Sigmoid colon (tissue), 7 donors: Measurements from ENCODE around the gene RFX3. TPM values are rescaled to one million over a fixed set of nuclear protein-coding genes. Genes with fewer than 3 reads are reported as not detected.

Experiments used
- DNase-seq: peaks from one replicate; pipeline ENCODE4 v3.0.0-alpha.2; 2019
- H3K27ac ChIP-seq, 4 donors: fragments of 200-600 bp; sonication (generic); one replicate each; pipeline ENCODE4 v1.5.1; 2016 to 2019; ENCODE audit warnings: mild to moderate bottlenecking in 1 of 4
- H3K27me3 ChIP-seq, 3 donors: fragments of 200-600 bp; sonication (generic); one replicate each; pipeline ENCODE4 v1.5.1; 2019; ENCODE audit warnings: mild to moderate bottlenecking in 1 of 3
- H3K36me3 ChIP-seq, 4 donors: fragments of 200-600 bp; sonication (generic); one replicate each; pipeline ENCODE4 v1.5.1; 2016 to 2019
- H3K4me1 ChIP-seq, 4 donors: fragments of 200-600 bp; sonication (generic); one replicate each; pipeline ENCODE4 v1.5.1; 2017 to 2019
- H3K4me3 ChIP-seq, 4 donors: fragments of 200-600 bp; sonication (generic); one replicate each; pipeline ENCODE4 v1.5.1; 2017 to 2019; ENCODE audit warnings: mild to moderate bottlenecking in 2 of 4, moderate library complexity in 1 of 4
- H3K9me3 ChIP-seq, 4 donors: fragments of 200-600 bp in 3 of 4; sonication (generic) in 3 of 4; one replicate each; pipeline versions ENCODE4 v1.5.1 to v1.6.1; 2013 to 2019
- EP300 ChIP-seq, 4 donors: sonication (generic); formaldehyde crosslinking; IDR thresholded peaks; one replicate each; pipeline ENCODE4 v1.6.1; 2017; ENCODE audit warnings: antibody characterized with exemption in 4 of 4
- POLR2A ChIP-seq, 2 donors: fragments of 450-650 bp; IDR thresholded peaks; one replicate each; pipeline ENCODE4 v1.6.1; 2016; ENCODE audit warnings: antibody characterized with exemption in 2 of 2, mild to moderate bottlenecking in 2 of 2, moderate library complexity in 2 of 2
- POLR2AphosphoS5 ChIP-seq, 4 donors: sonication (generic); formaldehyde crosslinking; IDR thresholded peaks; one replicate each; pipeline ENCODE4 v1.6.1; 2017; ENCODE audit warnings: antibody characterized with exemption in 4 of 4
- WGBS, 2 donors: extraction: QIAGEN DNeasy Blood & Tissue Kit; methylation state at CpG; one replicate each; pipeline ENCODE4 v1.1.7; 2013; 5-methylcytosine and 5-hydroxymethylcytosine counted together
- intact Hi-C: fragments of 100-400 bp; cut with DNase I; formaldehyde crosslinking; loops from one replicate; pipeline ENCODE4 v1.15.1; 2023
- polyA plus RNA-seq, 3 donors: library from polyadenylated mRNA; stranded (reverse); fragments of 200-250 nt; gene quantifications; one replicate each; pipeline ENCODE4 v1.2.3, GENCODE V29; 2013
- total RNA-seq, 4 donors: library from RNA; depleted of rRNA; stranded (reverse); fragments of >200 nt; gene quantifications; one replicate each; pipeline ENCODE4 v1.1.0, GENCODE V29; 2016
- TF ChIP-seq, protein P1 (sequence below), 4 experiments: fragments of 450-650 bp in 3 of 4; fragments of 200-600 bp in 1 of 4; IDR thresholded peaks; one replicate each; pipeline ENCODE4 v1.5.1; 2016 to 2019; ENCODE audit warnings: antibody characterized with exemption in 4 of 4, mild to moderate bottlenecking in 3 of 4, moderate library complexity in 2 of 4
- donor health status: healthy with polysubstance abuse.
- donor health status: Bipolar disorder and iron deficiency.
- donor health status: healthy.

Gene RFX3
- total and polyA plus RNA-seq, 7 donors: 0.69 to 15.0 (median 6.4) TPM

- Histone ChIP-seq H3K4me3 (no peak overlapping the region), H3K9me3 (no peaks in the 10 kb centered on the region), H3K27me3 (no peaks in the 10 kb centered on the region), H3K4me1 (no peaks in the 10 kb centered on the region), H3K36me3 (no peaks in the 10 kb centered on the region), H3K27ac (no peak overlapping the region)
- 33 to 72% methylated on average over 7 of the region's 7 CpGs for WGBS, 2 donors
- TF ChIP-seq POLR2AphosphoS5 (IDR thresholded peaks at IDR 0.05): no peak
- TF ChIP-seq, protein P1, sequence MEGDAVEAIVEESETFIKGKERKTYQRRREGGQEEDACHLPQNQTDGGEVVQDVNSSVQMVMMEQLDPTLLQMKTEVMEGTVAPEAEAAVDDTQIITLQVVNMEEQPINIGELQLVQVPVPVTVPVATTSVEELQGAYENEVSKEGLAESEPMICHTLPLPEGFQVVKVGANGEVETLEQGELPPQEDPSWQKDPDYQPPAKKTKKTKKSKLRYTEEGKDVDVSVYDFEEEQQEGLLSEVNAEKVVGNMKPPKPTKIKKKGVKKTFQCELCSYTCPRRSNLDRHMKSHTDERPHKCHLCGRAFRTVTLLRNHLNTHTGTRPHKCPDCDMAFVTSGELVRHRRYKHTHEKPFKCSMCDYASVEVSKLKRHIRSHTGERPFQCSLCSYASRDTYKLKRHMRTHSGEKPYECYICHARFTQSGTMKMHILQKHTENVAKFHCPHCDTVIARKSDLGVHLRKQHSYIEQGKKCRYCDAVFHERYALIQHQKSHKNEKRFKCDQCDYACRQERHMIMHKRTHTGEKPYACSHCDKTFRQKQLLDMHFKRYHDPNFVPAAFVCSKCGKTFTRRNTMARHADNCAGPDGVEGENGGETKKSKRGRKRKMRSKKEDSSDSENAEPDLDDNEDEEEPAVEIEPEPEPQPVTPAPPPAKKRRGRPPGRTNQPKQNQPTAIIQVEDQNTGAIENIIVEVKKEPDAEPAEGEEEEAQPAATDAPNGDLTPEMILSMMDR (IDR thresholded peaks at IDR 0.05): no peak
- TF ChIP-seq EP300 (IDR thresholded peaks at IDR 0.05): no peak
- TF ChIP-seq POLR2A (IDR thresholded peaks at IDR 0.05): no peak
- no peak for DNase-seq
- intact Hi-C loops: no loop called here
Measured at GRCh38 chr9:3401221-3401954, 124.4 kb downstream of the RFX3 start.

- WGBS, 2 donors: 52 to 81% methylated on average over 2 of the region's 2 CpGs
Measured at GRCh38 chr9:3398232-3398648, 127.6 kb downstream of the RFX3 start.

DNA sequence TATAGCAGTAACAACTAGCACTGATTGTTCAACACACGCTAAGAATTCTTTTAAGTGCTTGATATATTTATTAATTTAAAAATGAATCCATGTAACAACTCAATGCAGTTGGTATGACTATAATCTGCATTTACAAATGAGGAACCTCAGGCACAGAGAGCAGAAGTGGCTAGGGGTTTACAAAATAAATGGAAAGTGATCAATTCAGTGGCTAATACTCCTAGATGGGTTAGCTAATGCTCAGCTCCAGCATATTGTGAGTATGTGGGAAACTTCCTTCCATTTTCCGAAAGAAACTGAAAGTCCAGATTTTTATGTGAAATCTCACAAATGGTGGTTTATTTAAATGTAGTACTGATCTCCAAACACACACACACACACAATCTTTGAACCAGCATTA is 128.0 kb downstream of the RFX3 start:
- intact Hi-C loops: no loop called here
- Histone ChIP-seq H3K4me3 (no peak overlapping the region), H3K9me3 (no peaks in the 10 kb centered on the region), H3K36me3 (peaks cover 0 to 15% (median 2%) of the 10 kb centered on the region in 4 donors), H3K27ac (peak overlapping the region in 1 of 4 donors; percentile 2), H3K4me1 (no peaks in the 10 kb centered on the region), H3K27me3 (no peaks in the 10 kb centered on the region)
- WGBS, 2 donors: 72 to 90% methylated on average over 2 of the region's 2 CpGs
- no peak for DNase-seq
- TF ChIP-seq, protein P1 (IDR thresholded peaks at IDR 0.05): no peak
- TF ChIP-seq EP300 (IDR thresholded peaks at IDR 0.05) (no peak), POLR2A (IDR thresholded peaks at IDR 0.05) (no peak), POLR2AphosphoS5 (IDR thresholded peaks at IDR 0.05) (no peak)

More at GRCh38 chr9:3398232-3398648, 127.6 kb downstream of the RFX3 start:
- peak overlapping the region in 1 of 4 donors; percentile 2 for H3K27ac ChIP-seq
- H3K27me3 ChIP-seq: no peaks in the 10 kb centered on the region
- TF ChIP-seq, protein P1 (IDR thresholded peaks at IDR 0.05): no peak
- TF ChIP-seq POLR2A (IDR thresholded peaks at IDR 0.05) (no peak), EP300 (IDR thresholded peaks at IDR 0.05) (no peak), POLR2AphosphoS5 (IDR thresholded peaks at IDR 0.05) (no peak)
- H3K36me3 ChIP-seq: peaks cover 0 to 15% (median 2%) of the 10 kb centered on the region in 4 donors
- no peak for DNase-seq
- intact Hi-C loops: no loop called here
- no peaks in the 10 kb centered on the region for H3K9me3 ChIP-seq
- H3K4me3 ChIP-seq: no peak overlapping the region
- no peaks in the 10 kb centered on the region for H3K4me1 ChIP-seq

- H3K27me3 ChIP-seq: no peaks in the 10 kb centered on the region
- no peak overlapping the region for H3K4me3 ChIP-seq
- H3K27ac ChIP-seq: no peak overlapping the region
- H3K36me3 ChIP-seq: peaks cover 0 to 15% (median 2%) of the 10 kb centered on the region in 4 donors
- 28 to 72% methylated on average over 2 of the region's 2 CpGs for WGBS, 2 donors
- DNase-seq: no peak
- intact Hi-C loops: no loop called here
- H3K9me3 ChIP-seq: no peaks in the 10 kb centered on the region
- TF ChIP-seq EP300 (IDR thresholded peaks at IDR 0.05) (no peak), POLR2AphosphoS5 (IDR thresholded peaks at IDR 0.05) (no peak), POLR2A (IDR thresholded peaks at IDR 0.05) (no peak)
- TF ChIP-seq, protein P1 (IDR thresholded peaks at IDR 0.05): no peak
- H3K4me1 ChIP-seq: peaks cover 0 to 6% (median 0%) of the 10 kb centered on the region in 4 donors
Measured at GRCh38 chr9:3391414-3391813, 134.4 kb downstream of the RFX3 start.
